ENCODE results near the gene CGB2. TPM values are rescaled to one million over a fixed set of nuclear protein-coding genes. Genes with fewer than 3 reads are reported as not detected.

Gene CGB2
- total RNA-seq, 1 experiment from 2014 or later = not detected

- no peak for DNase-seq (ENCODE audit: extremely low read depth, low read depth)
These were observed 33.3 kb downstream of the CGB2 start, which contains the start of gene NTF4 for GRCh38 chr19:49064768-49065611. TSS of gene NTF4 (minus strand) at chr19:49064818. CDS start at chr19:49061997, 2,821 bp downstream.

DNA sequence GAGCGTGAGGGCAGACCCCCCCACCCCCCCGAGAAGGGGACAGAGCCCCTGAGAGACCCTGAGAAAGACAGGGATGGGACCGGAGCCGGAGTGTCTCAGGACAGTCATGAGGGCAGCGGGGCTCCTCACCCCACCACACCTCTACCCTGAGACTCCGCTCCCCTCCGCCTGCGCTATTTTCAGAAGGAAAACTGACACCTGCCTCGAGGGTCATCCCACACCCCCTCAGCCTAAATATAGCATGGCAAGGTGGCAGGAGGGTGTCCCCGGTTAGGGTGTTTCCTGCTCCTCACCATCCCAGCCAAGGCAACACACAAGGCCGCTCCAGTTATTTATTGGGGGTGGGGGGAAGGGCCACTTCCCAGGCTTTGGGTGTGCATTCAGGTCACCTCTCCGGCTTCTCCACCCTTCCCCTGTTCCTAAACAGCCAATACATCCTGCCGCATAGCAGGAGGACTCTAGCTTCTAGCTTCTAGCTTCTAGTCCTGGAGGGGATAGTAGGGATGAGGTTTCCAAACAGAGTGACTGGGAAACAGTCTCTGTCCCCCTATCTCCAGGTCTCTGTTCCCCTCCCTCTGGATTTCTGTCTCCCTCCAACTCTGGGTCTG lies 34.3 kb downstream of the CGB2 start:
- no peak for DNase-seq (ENCODE audit: extremely low read depth, low read depth)

DNA sequence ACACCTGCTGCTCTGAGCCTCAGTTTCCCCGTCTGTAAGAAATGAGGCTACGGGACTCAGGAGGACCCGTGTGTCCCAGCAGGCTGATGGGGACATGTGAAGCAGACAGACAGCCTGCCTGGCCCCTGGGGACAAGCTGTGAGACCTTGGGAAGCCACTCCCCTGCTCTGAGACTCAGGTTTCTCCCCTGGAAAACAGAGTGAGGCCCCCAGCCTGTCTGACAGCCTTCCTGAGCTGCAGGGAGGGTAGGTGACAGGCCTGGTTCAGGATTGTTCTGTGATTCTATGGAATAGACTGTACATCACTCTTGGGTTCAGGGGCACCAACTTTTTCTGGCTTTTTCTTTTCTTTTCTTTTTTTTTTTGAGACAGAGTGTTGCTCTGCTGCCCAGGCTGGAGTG lies 35.9 kb downstream of the CGB2 start:
- DNase-seq (ENCODE audit: extremely low read depth, low read depth) = no peak

DNA sequence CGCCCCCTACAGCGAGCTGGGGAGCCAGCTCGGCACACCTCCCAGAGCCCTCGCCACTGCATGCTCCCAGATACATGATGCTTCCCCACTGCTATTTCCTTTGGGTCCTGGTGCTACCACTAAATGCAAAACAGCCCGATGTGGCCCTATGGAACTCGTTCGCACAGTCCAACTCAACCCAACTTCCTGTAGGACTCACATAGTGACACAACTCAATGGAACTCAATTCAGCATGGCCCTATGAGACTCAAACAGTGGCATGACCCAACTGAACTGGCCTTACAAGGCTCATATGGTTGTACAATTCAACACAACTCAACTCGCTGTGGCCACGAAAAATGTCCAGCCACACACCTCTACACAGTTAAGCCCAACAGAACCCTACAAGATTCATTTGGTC lies 37.3 kb downstream of the CGB2 start:
- DNase-seq (ENCODE audit: extremely low read depth, low read depth) = no peak

DNA sequence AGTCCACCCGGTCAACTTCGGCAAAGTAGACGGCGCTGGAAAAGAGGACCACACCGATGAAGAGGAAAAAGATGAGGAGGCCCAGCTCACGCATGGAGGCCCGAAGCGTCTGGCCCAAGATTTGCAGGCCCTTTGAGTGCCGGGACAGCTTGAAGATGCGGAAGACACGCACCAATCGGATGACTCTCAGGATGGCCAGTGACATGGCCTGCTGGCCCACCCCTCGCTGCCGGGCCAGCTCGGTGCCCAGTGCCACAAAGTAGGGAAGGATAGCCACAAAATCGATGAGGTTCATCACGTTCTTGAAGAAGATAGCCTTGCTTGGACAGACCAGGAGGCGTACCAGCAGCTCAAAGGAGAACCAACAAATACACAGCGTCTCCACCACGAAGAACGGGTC lies 38.7 kb downstream of the CGB2 start:
- DNase-seq (ENCODE audit: extremely low read depth, low read depth) = no peak

- DNase-seq (ENCODE audit: extremely low read depth, low read depth) = no peak
These were observed 40.3 kb downstream of the CGB2 start for GRCh38 chr19:49071860-49072547.

- DNase-seq (ENCODE audit: extremely low read depth, low read depth) = no peak
These were observed 42.1 kb downstream of the CGB2 start for GRCh38 chr19:49073514-49074378.

DNA sequence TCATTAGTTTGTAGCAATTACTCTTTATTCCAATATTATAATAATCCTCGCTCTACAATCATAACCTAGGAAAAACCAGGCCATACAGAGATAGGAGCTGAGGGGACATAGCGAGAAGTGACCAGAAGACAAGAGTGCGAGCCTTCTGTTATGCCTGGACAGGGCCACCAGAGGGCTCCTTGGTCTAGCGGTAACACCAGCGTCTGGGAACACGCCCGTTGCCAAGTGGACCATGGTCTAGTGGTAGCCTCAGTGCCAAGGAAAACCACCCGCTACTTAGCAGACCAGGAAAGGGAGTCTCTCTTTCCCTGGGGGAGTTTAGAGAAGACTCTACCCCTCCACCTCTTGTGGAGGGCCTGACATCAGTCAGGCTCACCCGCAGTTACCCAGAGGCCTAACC lies 43.2 kb downstream of the CGB2 start:
- DNase-seq (ENCODE audit: extremely low read depth, low read depth) = peak; percentile 47

GRCh38 chr19:49080392-49080791 lies 48.7 kb downstream of the CGB2 start:
- no peak for DNase-seq (ENCODE audit: extremely low read depth, low read depth)

GRCh38 chr19:49081273-49081672 lies 49.6 kb downstream of the CGB2 start:
- DNase-seq (ENCODE audit: extremely low read depth, low read depth) = no peak

Small RNA genes within 50 kb of the gene (small RNA-seq; reads per million reads assigned to genes)
- gene MIR6798 = 0 to 0.06 reads per million in 2 experiments
- 0 reads per million in 2 experiments for gene RN7SL708P

Other genes with a start within 250 kb of the CGB2 start
- 27.6 and 31.2 TPM in 2 replicates for gene BCAT2, start 220.9 kb upstream of the CGB2 start, total RNA-seq (2014; rRNA removed; shearing (Covaris generic))
- 1.6 and 2.0 TPM in 2 replicates for gene HSD17B14, start 195.4 kb upstream of the CGB2 start, total RNA-seq (2014; rRNA removed; shearing (Covaris generic))
- 0.58 and 1.2 TPM in 2 replicates for gene PLEKHA4, start 163.3 kb upstream of the CGB2 start, total RNA-seq (2014; rRNA removed; shearing (Covaris generic))
- gene PPP1R15A, start 159.5 kb upstream of the CGB2 start, total RNA-seq (2014; rRNA removed; shearing (Covaris generic)) = 83.3 and 85.6 TPM in 2 replicates
- gene TULP2, start 133.1 kb upstream of the CGB2 start, total RNA-seq (2014; rRNA removed; shearing (Covaris generic)) = not detected in 2 replicates
- gene NUCB1, start 131.6 kb upstream of the CGB2 start, total RNA-seq (2014; rRNA removed; shearing (Covaris generic)) = 87.9 and 97.4 TPM in 2 replicates
- gene DHDH, start 98.2 kb upstream of the CGB2 start, total RNA-seq (2014; rRNA removed; shearing (Covaris generic)) = 0.55 TPM in 1 of 2 replicates, not detected in the other
- 93.6 and 95.9 TPM in 2 replicates for gene BAX, start 77.0 kb upstream of the CGB2 start, total RNA-seq (2014; rRNA removed; shearing (Covaris generic))
- 10,502 and 11,625 TPM in 2 replicates for gene FTL, start 66.6 kb upstream of the CGB2 start, total RNA-seq (2014; rRNA removed; shearing (Covaris generic))
- 17.5 and 19.8 TPM in 2 replicates for gene GYS1, start 38.6 kb upstream of the CGB2 start, total RNA-seq (2014; rRNA removed; shearing (Covaris generic))
- gene RUVBL2, start 38.0 kb upstream of the CGB2 start, total RNA-seq (2014; rRNA removed; shearing (Covaris generic)) = 165 and 179 TPM in 2 replicates
- gene LHB, start 14.8 kb upstream of the CGB2 start, total RNA-seq (2014; rRNA removed; shearing (Covaris generic)) = not detected in 2 replicates
- not detected in 2 replicates for gene CGB3, start 7.6 kb upstream of the CGB2 start, total RNA-seq (2014; rRNA removed; shearing (Covaris generic))
- gene CGB1, start 5.0 kb downstream of the CGB2 start, total RNA-seq (2014; rRNA removed; shearing (Covaris generic)) = not detected in 2 replicates
- gene CGB5, start 12.0 kb downstream of the CGB2 start, total RNA-seq (2014; rRNA removed; shearing (Covaris generic)) = not detected in 2 replicates
- gene CGB8, start 17.2 kb downstream of the CGB2 start, total RNA-seq (2014; rRNA removed; shearing (Covaris generic)) = not detected in 2 replicates
- not detected in 2 replicates for gene CGB7, start 25.9 kb downstream of the CGB2 start, total RNA-seq (2014; rRNA removed; shearing (Covaris generic))
- not detected in 2 replicates for gene NTF4, start 32.9 kb downstream of the CGB2 start, total RNA-seq (2014; rRNA removed; shearing (Covaris generic))
- gene KCNA7, start 40.8 kb downstream of the CGB2 start, total RNA-seq (2014; rRNA removed; shearing (Covaris generic)) = not detected in 2 replicates
- gene SNRNP70, start 53.6 kb downstream of the CGB2 start, total RNA-seq (2014; rRNA removed; shearing (Covaris generic)) = 113 and 137 TPM in 2 replicates
- 1.8 and 3.2 TPM in 2 replicates for gene LIN7B, start 82.5 kb downstream of the CGB2 start, total RNA-seq (2014; rRNA removed; shearing (Covaris generic))
- gene C19orf73, start 87.3 kb downstream of the CGB2 start, total RNA-seq (2014; rRNA removed; shearing (Covaris generic)) = 0.59 and 2.3 TPM in 2 replicates
- gene PPFIA3, start 87.7 kb downstream of the CGB2 start, total RNA-seq (2014; rRNA removed; shearing (Covaris generic)) = 4.5 and 6.2 TPM in 2 replicates
- not detected in 2 replicates for gene HRC, start 123.5 kb downstream of the CGB2 start, total RNA-seq (2014; rRNA removed; shearing (Covaris generic))
- gene TRPM4, start 125.9 kb downstream of the CGB2 start, total RNA-seq (2014; rRNA removed; shearing (Covaris generic)) = 2.8 and 3.9 TPM in 2 replicates

Measured in NCI-H460 (cell line).